Trophoblast cell (in vitro differentiated cells and primary cell): ENCODE measurements around the gene TAF7.
"Not testable (repeated sequence)": the region's sequence is repeated elsewhere in the genome, so short reads cannot be mapped to it uniquely, and the experiment has no call there.

ENCODE experiments used
- DNase-seq, 2 donors: peaks; one replicate each; pipeline ENCODE4 v3.0.0-alpha.2; 2016
- H2AFZ ChIP-seq: 2 replicates; pipeline ENCODE4 v1.6.1; 2013; ENCODE audit warnings: low read length, moderate library complexity, mild to moderate bottlenecking; ENCODE audit not compliant: insufficient read depth, poor library complexity
- H2AK5ac ChIP-seq: 2 replicates; pipeline ENCODE4 v1.6.1; 2013; ENCODE audit warnings: mild to moderate bottlenecking, low read length
- H2BK120ac ChIP-seq: 2 replicates; pipeline ENCODE4 v1.6.1; 2013; ENCODE audit warnings: low read length, mild to moderate bottlenecking, moderate library complexity; ENCODE audit not compliant: insufficient read depth, poor library complexity
- H2BK12ac ChIP-seq: 2 replicates; pipeline ENCODE4 v1.6.1; 2013; ENCODE audit warnings: mild to moderate bottlenecking, low read length, moderate library complexity
- H2BK5ac ChIP-seq: 2 replicates; pipeline ENCODE4 v1.6.1; 2013; ENCODE audit warnings: low read length, low read depth, moderate library complexity, mild to moderate bottlenecking; ENCODE audit not compliant: poor library complexity
- H3K14ac ChIP-seq: 2 replicates; pipeline ENCODE4 v1.6.1; 2013; ENCODE audit warnings: mild to moderate bottlenecking, low read length
- H3K18ac ChIP-seq: 2 replicates; pipeline ENCODE4 v1.6.1; 2013; ENCODE audit warnings: mild to moderate bottlenecking, low read length
- H3K23ac ChIP-seq: 2 replicates; pipeline ENCODE4 v1.6.1; 2013; ENCODE audit warnings: low read length
- H3K27ac ChIP-seq: 2 replicates; pipeline ENCODE4 v1.5.1; 2013; ENCODE audit warnings: low read depth, mild to moderate bottlenecking, inconsistent platforms, low read length, moderate library complexity
- H3K27me3 ChIP-seq: 2 replicates; pipeline ENCODE4 v1.6.1; 2013; ENCODE audit warnings: inconsistent platforms, mild to moderate bottlenecking, low read length, moderate library complexity; ENCODE audit not compliant: insufficient read depth
- H3K36me3 ChIP-seq, 2 experiments: 1 replicate in 1 of 2; 2 replicates in 1 of 2; pipeline ENCODE4 v1.6.1; 2013; ENCODE audit warnings: low read length in 2 of 2, mild to moderate bottlenecking in 2 of 2, moderate library complexity in 1 of 2; ENCODE audit not compliant: insufficient read depth in 2 of 2, control insufficient read depth in 1 of 2
- H3K4ac ChIP-seq: 2 replicates; pipeline ENCODE4 v1.6.1; 2013; ENCODE audit warnings: low read depth, mild to moderate bottlenecking, low read length, moderate library complexity
- H3K4me1 ChIP-seq, 2 experiments: 1 replicate in 1 of 2; 2 replicates in 1 of 2; pipeline ENCODE4 v1.6.1; 2013; ENCODE audit warnings: low read length in 2 of 2, mild to moderate bottlenecking in 2 of 2, moderate library complexity in 1 of 2; ENCODE audit not compliant: insufficient read depth in 2 of 2, control insufficient read depth in 1 of 2
- H3K4me2 ChIP-seq: 2 replicates; pipeline ENCODE4 v1.6.1; 2013; ENCODE audit warnings: inconsistent platforms, mild to moderate bottlenecking, low read length, moderate library complexity
- H3K4me3 ChIP-seq: 2 replicates; pipeline ENCODE4 v1.5.1; 2013; ENCODE audit warnings: mild to moderate bottlenecking, low read depth, low read length, inconsistent platforms
- H3K79me1 ChIP-seq: one replicate; pipeline ENCODE4 v1.6.1; 2013; ENCODE audit warnings: low read length
- H3K79me2 ChIP-seq: 2 replicates; pipeline ENCODE4 v1.6.1; 2013; ENCODE audit warnings: low read length, mild to moderate bottlenecking; ENCODE audit not compliant: control insufficient read depth, insufficient read depth, poor library complexity
- H3K9ac ChIP-seq: 2 replicates; pipeline ENCODE4 v1.6.1; 2013; ENCODE audit warnings: mild to moderate bottlenecking, low read length
- H3K9me3 ChIP-seq: 2 replicates; pipeline ENCODE4 v1.6.1; 2013; ENCODE audit warnings: low read depth, mild to moderate bottlenecking, control low read depth, inconsistent platforms, low read length; ENCODE audit not compliant: insufficient read depth
- H4K12ac ChIP-seq: 2 replicates; pipeline ENCODE4 v1.6.1; 2013; ENCODE audit warnings: low read depth, mild to moderate bottlenecking, low read length, moderate library complexity
- H4K8ac ChIP-seq: 2 replicates; pipeline ENCODE4 v1.6.1; 2013; ENCODE audit warnings: low read depth, mild to moderate bottlenecking, low read length, moderate library complexity
- H4K91ac ChIP-seq: one replicate; pipeline ENCODE4 v1.6.1; 2013; ENCODE audit warnings: low read depth, mild to moderate bottlenecking, low read length, moderate library complexity
- WGBS: extraction: QIAGEN DNeasy Blood & Tissue Kit; methylation state at CpG from one replicate; pipeline ENCODE4 v1.1.7; 2013; ENCODE audit warnings: missing lambda C conversion rate; ENCODE audit not compliant: insufficient read length, insufficient coverage; ENCODE audit errors: extremely low coverage; 5-methylcytosine and 5-hydroxymethylcytosine counted together

The TAF7 gene

DNA sequence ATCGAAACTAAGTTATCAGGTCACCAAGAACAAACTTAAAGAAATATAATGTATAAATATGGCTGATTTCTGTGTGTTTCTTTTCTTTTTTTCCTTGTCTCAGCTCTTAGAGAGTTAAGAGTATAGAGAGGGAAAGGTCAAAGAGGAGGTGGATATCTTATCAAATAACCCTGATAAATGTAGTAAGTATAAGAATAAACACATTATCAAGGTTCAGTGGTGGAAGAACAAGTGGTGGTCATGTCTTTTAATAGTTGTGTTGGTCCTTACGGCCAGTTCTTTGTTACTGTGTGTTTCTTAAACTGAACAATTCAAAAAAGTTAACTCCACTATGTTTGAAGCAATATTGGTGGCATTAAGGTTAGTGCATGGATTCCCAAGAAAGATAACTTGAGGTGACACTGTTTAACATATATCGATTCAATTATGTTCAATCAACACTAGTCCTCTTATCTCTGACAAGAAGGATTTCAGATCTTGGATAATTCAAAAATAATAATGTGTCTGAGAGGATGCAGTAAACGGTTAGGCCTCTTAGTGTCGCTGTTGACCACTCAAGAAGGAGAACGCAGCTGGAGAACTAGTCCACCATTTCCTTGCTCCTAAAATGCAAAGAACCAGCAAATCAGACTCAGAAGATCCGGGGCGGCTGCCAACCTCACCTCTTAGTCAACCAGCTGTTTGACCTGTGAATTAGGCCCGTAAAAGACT, 22.8 kb upstream of the TAF7 start, which contains the start of gene PCDHGA3:
Gene PCDHGA3 (plus strand): TSS at position 588 of the 711 bp plus-strand sequence. CDS start 205 bp downstream, outside the sequence.
- no peak within 1 kb of the TSS for H2BK12ac ChIP-seq
- H3K79me2 ChIP-seq: no peaks in the 10 kb centered on the region
- no peak within 1 kb of the TSS for H2BK5ac ChIP-seq
- peak in 1 of 2 donors; percentile 49 for DNase-seq
- no peak within 1 kb of the TSS for H4K12ac ChIP-seq
- no peak within 1 kb of the TSS for H3K4ac ChIP-seq
- no peaks in the 10 kb centered on the region for H3K27me3 ChIP-seq
- no peaks in the 10 kb centered on the region for H3K4me1 ChIP-seq
- H4K91ac ChIP-seq: no peak within 1 kb of the TSS
- H3K36me3 ChIP-seq: no peaks in the 10 kb centered on the region
- H3K4me3 ChIP-seq: no peak within 1 kb of the TSS
- no peak within 1 kb of the TSS for H3K14ac ChIP-seq
- H3K9ac ChIP-seq: no peak within 1 kb of the TSS
- no CpG with 5 or more reads among the region's 9 CpGs for WGBS
- no peak within 1 kb of the TSS for H4K8ac ChIP-seq
- H3K4me2 ChIP-seq: no peak within 1 kb of the TSS
- no peak within 1 kb of the TSS for H3K18ac ChIP-seq
- no peaks in the 10 kb centered on the region for H3K79me1 ChIP-seq
- peaks cover 25% of the 10 kb centered on the region for H3K9me3 ChIP-seq
- no peak within 1 kb of the TSS for H2BK120ac ChIP-seq
- H2AFZ ChIP-seq: no peak within 1 kb of the TSS
- no peak within 1 kb of the TSS for H2AK5ac ChIP-seq
- no peak within 1 kb of the TSS for H3K23ac ChIP-seq
- H3K27ac ChIP-seq: no peak within 1 kb of the TSS

DNA sequence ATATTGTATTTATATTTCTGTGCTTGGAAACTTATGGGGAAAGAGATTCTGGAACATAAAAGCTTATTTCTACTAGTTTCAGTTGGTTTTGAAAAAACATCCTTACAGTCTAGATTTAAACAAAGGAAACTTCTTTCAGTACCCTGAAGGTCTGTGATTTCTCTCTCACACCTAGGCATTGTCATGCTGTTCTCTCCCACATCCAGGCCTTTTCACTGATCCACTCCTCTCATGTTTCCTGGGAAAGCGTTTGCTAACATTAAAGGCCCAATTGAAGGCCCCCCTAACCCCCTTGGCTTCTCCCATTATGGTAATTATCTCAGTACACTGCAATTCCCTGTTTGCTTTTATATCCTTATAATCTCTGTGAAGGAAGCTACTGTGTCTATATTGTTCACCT, 22.2 kb upstream of the TAF7 start:
- no peak overlapping the region for H3K23ac ChIP-seq
- no peak overlapping the region for H3K14ac ChIP-seq
- no peaks in the 10 kb centered on the region for H3K27me3 ChIP-seq
- no peak overlapping the region for H4K8ac ChIP-seq
- no peak for DNase-seq
- peaks cover 25% of the 10 kb centered on the region for H3K9me3 ChIP-seq
- no peak overlapping the region for H3K4me2 ChIP-seq
- H2BK5ac ChIP-seq: no peak overlapping the region
- H3K27ac ChIP-seq: no peak overlapping the region
- H3K4me1 ChIP-seq: no peaks in the 10 kb centered on the region
- H3K4ac ChIP-seq: no peak overlapping the region
- H3K36me3 ChIP-seq: no peaks in the 10 kb centered on the region
- no peaks in the 10 kb centered on the region for H3K79me1 ChIP-seq
- no peak overlapping the region for H3K4me3 ChIP-seq
- H2BK12ac ChIP-seq: no peak overlapping the region
- no peak overlapping the region for H2BK120ac ChIP-seq
- no peak overlapping the region for H2AFZ ChIP-seq
- no CpG with 5 or more reads among the region's 1 CpG for WGBS
- no peaks in the 10 kb centered on the region for H3K79me2 ChIP-seq
- H3K18ac ChIP-seq: no peak overlapping the region
- H4K91ac ChIP-seq: no peak overlapping the region
- H3K9ac ChIP-seq: no peak overlapping the region
- H4K12ac ChIP-seq: no peak overlapping the region
- no peak overlapping the region for H2AK5ac ChIP-seq

- H2AK5ac ChIP-seq, H2AFZ ChIP-seq, H3K4me2 ChIP-seq, H3K18ac ChIP-seq, H3K27me3 ChIP-seq, H3K4ac ChIP-seq, H3K9ac ChIP-seq, H2BK120ac ChIP-seq, H3K23ac ChIP-seq, H3K4me1 ChIP-seq, H3K14ac ChIP-seq, H4K12ac ChIP-seq, H3K36me3 ChIP-seq, H3K79me1 ChIP-seq, H4K8ac ChIP-seq, DNase-seq, H4K91ac ChIP-seq, H3K27ac ChIP-seq, H2BK5ac ChIP-seq, H3K79me2 ChIP-seq, H3K4me3 ChIP-seq, H2BK12ac ChIP-seq: not testable (repeated sequence)
- peaks cover 25% of the 10 kb centered on the region for H3K9me3 ChIP-seq
- WGBS: no CpG with 5 or more reads among the region's 45 CpGs
Observed at GRCh38 chr5:141340781-141341354, 20.3 kb upstream of the TAF7 start.

- peaks cover 16% of the 10 kb centered on the region for H3K9me3 ChIP-seq
Observed at GRCh38 chr5:141338538-141339306, 18.1 kb upstream of the TAF7 start, which contains the start of gene PCDHGA2. Gene PCDHGA2, plus strand, starts transcription at chr5:141338760.

More at GRCh38 chr5:141338538-141339306, 18.1 kb upstream of the TAF7 start, which contains the start of gene PCDHGA2:
- Histone ChIP-seq H4K91ac (no peak within 1 kb of the TSS), H2AFZ (no peak within 1 kb of the TSS), H2AK5ac (no peak within 1 kb of the TSS), H2BK120ac (no peak within 1 kb of the TSS), H3K79me1 (no peaks in the 10 kb centered on the region), H4K8ac (no peak within 1 kb of the TSS), H3K14ac (no peak within 1 kb of the TSS), H2BK12ac (no peak within 1 kb of the TSS), H3K4me2 (no peak within 1 kb of the TSS), H3K9ac (no peak within 1 kb of the TSS), H3K23ac (no peak within 1 kb of the TSS), H4K12ac (no peak within 1 kb of the TSS), H3K4ac (no peak within 1 kb of the TSS), H3K36me3 (no peaks in the 10 kb centered on the region), H3K4me1 (no peaks in the 10 kb centered on the region), H2BK5ac (no peak within 1 kb of the TSS), H3K27me3 (no peaks in the 10 kb centered on the region), H3K79me2 (no peaks in the 10 kb centered on the region), H3K18ac (no peak within 1 kb of the TSS), H3K27ac (no peak within 1 kb of the TSS), H3K4me3 (no peak within 1 kb of the TSS)
- DNase-seq: no peak
- no CpG with 5 or more reads among the region's 27 CpGs for WGBS
